Peyer's patch (tissue), 4 donors: Measurements from ENCODE around the gene LRRC51.

Experiments used
- CTCF ChIP-seq, 6 experiments: fragments of 450-650 bp in 4 of 6; fragments of 200-600 bp in 2 of 6; sonication (generic) in 1 of 6; IDR thresholded peaks; one replicate each; pipeline ENCODE4 v1.5.1; 2017 to 2019; ENCODE audit warnings: antibody characterized with exemption in 6 of 6, mild to moderate bottlenecking in 3 of 6, moderate library complexity in 1 of 6
- POLR2A ChIP-seq, 2 donors: fragments of 450-650 bp; IDR thresholded peaks; one replicate each; pipeline ENCODE4 v1.5.1; 2017; ENCODE audit warnings: antibody characterized with exemption in 2 of 2, mild to moderate bottlenecking in 2 of 2, moderate library complexity in 2 of 2

GRCh38 chr11:72069200-72069599 is 11.4 kb upstream of the LRRC51 start:
- TF ChIP-seq CTCF (IDR thresholded peaks at IDR 0.05) (no peak), POLR2A (IDR thresholded peaks at IDR 0.05) (no peak)
